ENCODE measurements around the gene SH3BGRL2. TPM values are rescaled to one million over a fixed set of nuclear protein-coding genes. Genes with fewer than 3 reads are reported as not detected.
"Not testable (repeated sequence)": the region's sequence is repeated elsewhere in the genome, so short reads cannot be mapped to it uniquely, and the experiment has no call there.

The SH3BGRL2 gene
- total RNA-seq, 2 experiments from 2014 or later, result 0.94 to 1.1 TPM

- POLR2A ChIA-PET, result no interaction called here
- CTCF ChIA-PET, result interaction anchor here (1.2 kb wide), 1 partner anchor 14 kb away, joined by 3 read pairs; no protein-coding TSS in a partner anchor
Measured at GRCh38 chr6:79646561-79646960, 15.4 kb downstream of the SH3BGRL2 start.

GRCh38 chr6:79647741-79648140, 16.6 kb downstream of the SH3BGRL2 start:
- ChIA-PET POLR2A (no interaction called here), CTCF (no interaction called here)

- ChIA-PET POLR2A (no interaction called here), CTCF (no interaction called here)
Measured at GRCh38 chr6:79648328-79648727, 17.2 kb downstream of the SH3BGRL2 start.

GRCh38 chr6:79649016-79649415, 17.9 kb downstream of the SH3BGRL2 start:
- POLR2A ChIA-PET, result no interaction called here
- CTCF ChIA-PET, result no interaction called here

GRCh38 chr6:79650950-79651349, 19.8 kb downstream of the SH3BGRL2 start:
- CTCF ChIA-PET, result no interaction called here
- POLR2A ChIA-PET, result no interaction called here

- POLR2A ChIA-PET, result no interaction called here
- CTCF ChIA-PET, result no interaction called here
Measured at GRCh38 chr6:79656134-79656533, 25.0 kb downstream of the SH3BGRL2 start.

GRCh38 chr6:79657238-79657637, 26.1 kb downstream of the SH3BGRL2 start:
- ChIA-PET POLR2A (no interaction called here), CTCF (no interaction called here)

GRCh38 chr6:79663655-79664054, 32.5 kb downstream of the SH3BGRL2 start:
- POLR2A ChIA-PET, CTCF ChIA-PET: not testable (repeated sequence)

GRCh38 chr6:79665725-79666551, 34.8 kb downstream of the SH3BGRL2 start:
- CTCF ChIA-PET, result no interaction called here
- POLR2A ChIA-PET, result no interaction called here

- POLR2A ChIA-PET, result no interaction called here
- CTCF ChIA-PET, result no interaction called here
Measured at GRCh38 chr6:79666634-79667033, 35.5 kb downstream of the SH3BGRL2 start.

- POLR2A ChIA-PET, result no interaction called here
- CTCF ChIA-PET, result interaction anchor here (0.6 kb wide), 1 partner anchor 36 kb away, joined by 3 read pairs; no protein-coding TSS in a partner anchor
Measured at GRCh38 chr6:79668381-79668780, 37.3 kb downstream of the SH3BGRL2 start.

GRCh38 chr6:79669766-79670165, 38.6 kb downstream of the SH3BGRL2 start:
- ChIA-PET CTCF (no interaction called here), POLR2A (no interaction called here)

- CTCF ChIA-PET, result no interaction called here
Measured at GRCh38 chr6:79670789-79671188, 39.7 kb downstream of the SH3BGRL2 start.

GRCh38 chr6:79671600-79672266, 40.6 kb downstream of the SH3BGRL2 start:
- POLR2A ChIA-PET, result no interaction called here
- CTCF ChIA-PET, result no interaction called here

More at GRCh38 chr6:79670789-79671188, 39.7 kb downstream of the SH3BGRL2 start:
- POLR2A ChIA-PET, result no interaction called here

- CTCF ChIA-PET, result no interaction called here
- POLR2A ChIA-PET, result no interaction called here
Measured at GRCh38 chr6:79672631-79673111, 41.5 kb downstream of the SH3BGRL2 start.

GRCh38 chr6:79673947-79674346, 42.8 kb downstream of the SH3BGRL2 start:
- CTCF ChIA-PET, result no interaction called here

GRCh38 chr6:79676785-79677736, 45.9 kb downstream of the SH3BGRL2 start:
- ChIA-PET CTCF (no interaction called here), POLR2A (no interaction called here)

More at GRCh38 chr6:79673947-79674346, 42.8 kb downstream of the SH3BGRL2 start:
- POLR2A ChIA-PET, result no interaction called here

- POLR2A ChIA-PET, CTCF ChIA-PET: not testable (repeated sequence)
Measured at GRCh38 chr6:79682682-79683081, 51.6 kb downstream of the SH3BGRL2 start.

- ChIA-PET POLR2A (no interaction called here), CTCF (no interaction called here)
Measured at GRCh38 chr6:79684876-79685275, 53.7 kb downstream of the SH3BGRL2 start.

- ChIA-PET CTCF (no interaction called here), POLR2A (no interaction called here)
Measured at GRCh38 chr6:79686707-79687309, 55.7 kb downstream of the SH3BGRL2 start.

All from activated CD8-positive, alpha-beta memory T cell treated with anti-CD3 and anti-CD28 coated beads for 36 hours (primary cell).